ENCODE results near the gene CLDN24.

DNA sequence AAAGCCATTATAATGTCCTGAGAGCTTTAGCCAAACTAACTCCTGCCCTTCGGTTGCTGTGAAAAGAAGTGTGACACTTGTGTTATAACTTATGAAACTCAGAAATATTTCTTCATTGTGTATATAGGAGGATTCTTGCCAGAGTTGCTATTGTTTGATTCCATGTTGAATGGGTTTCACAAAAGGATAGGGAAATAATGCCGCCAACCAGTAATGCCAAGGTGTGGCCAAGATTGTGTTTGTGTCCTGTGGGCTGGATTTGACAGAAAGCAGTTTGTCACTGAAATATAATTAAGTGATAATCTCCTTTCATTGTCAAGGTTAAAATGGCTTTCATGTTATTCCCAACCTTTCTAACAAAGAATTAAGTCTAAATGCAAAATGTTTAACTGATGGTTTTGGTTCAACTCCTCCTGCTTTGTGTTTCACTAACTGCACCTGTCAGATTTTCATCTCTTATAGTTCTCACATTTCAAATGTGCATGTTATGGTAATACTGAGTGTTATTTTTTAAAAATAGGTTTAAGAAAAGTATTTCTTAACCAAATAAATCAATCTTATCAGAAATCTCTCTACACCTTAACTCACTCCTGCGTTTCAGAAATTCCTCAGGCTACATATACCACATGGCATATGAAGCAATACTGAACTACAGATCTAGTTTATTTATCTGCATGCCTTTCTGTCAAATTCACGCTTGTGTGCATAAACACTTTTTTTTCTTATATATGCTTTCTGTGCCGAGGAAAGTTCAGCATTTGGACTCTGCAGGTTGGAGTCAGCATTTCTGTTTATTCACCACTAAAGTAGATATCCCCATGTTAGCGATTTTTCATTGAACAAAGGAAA is 1.8 kb downstream of the CLDN24 start, which contains the start of gene CLDN22:
- TF ChIP-seq, protein P1, sequence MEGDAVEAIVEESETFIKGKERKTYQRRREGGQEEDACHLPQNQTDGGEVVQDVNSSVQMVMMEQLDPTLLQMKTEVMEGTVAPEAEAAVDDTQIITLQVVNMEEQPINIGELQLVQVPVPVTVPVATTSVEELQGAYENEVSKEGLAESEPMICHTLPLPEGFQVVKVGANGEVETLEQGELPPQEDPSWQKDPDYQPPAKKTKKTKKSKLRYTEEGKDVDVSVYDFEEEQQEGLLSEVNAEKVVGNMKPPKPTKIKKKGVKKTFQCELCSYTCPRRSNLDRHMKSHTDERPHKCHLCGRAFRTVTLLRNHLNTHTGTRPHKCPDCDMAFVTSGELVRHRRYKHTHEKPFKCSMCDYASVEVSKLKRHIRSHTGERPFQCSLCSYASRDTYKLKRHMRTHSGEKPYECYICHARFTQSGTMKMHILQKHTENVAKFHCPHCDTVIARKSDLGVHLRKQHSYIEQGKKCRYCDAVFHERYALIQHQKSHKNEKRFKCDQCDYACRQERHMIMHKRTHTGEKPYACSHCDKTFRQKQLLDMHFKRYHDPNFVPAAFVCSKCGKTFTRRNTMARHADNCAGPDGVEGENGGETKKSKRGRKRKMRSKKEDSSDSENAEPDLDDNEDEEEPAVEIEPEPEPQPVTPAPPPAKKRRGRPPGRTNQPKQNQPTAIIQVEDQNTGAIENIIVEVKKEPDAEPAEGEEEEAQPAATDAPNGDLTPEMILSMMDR (IDR thresholded peaks at IDR 0.05), result no peak
- TF ChIP-seq POLR2AphosphoS5 (IDR thresholded peaks at IDR 0.05), result no peak
